HEK293 (cell line): ENCODE measurements around the gene GAA.

Experiments used
- CTCF ChIA-PET: fragments of 350-600 bp; formaldehyde crosslinking; extraction: SDS; loops from one replicate; lab custom pipeline; 2021; ENCODE audit warnings: antibody characterized with exemption; lab: Yijun Ruan, JAX
- POLR2A ChIA-PET: fragments of 300-600 bp; formaldehyde crosslinking; extraction: SDS; loops from one replicate; lab custom pipeline; 2020; ENCODE audit warnings: antibody characterized with exemption, inconsistent platforms; lab: Yijun Ruan, JAX
- H3K27ac ChIP-seq: fragments of 200-500 bp; sonication (Bioruptor generic); 2 replicates; pipeline ENCODE4 v1.5.1; 2014; ENCODE audit warnings: low read depth, low read length, control low read depth, inconsistent platforms; ENCODE audit errors: extremely low read depth
- H3K36me3 ChIP-seq, 2 experiments: fragments of 200-500 bp in 1 of 2; sonication (Bioruptor generic) in 1 of 2; 1 replicate in 1 of 2; 2 replicates in 1 of 2; pipeline ENCODE4 v1.5.1; 2014 to 2017; ENCODE audit warnings: inconsistent platforms in 2 of 2, low read length in 2 of 2; ENCODE audit not compliant: control insufficient read depth in 2 of 2, insufficient read depth in 1 of 2
- H3K4me1 ChIP-seq: fragments of 200-500 bp; sonication (Bioruptor generic); 2 replicates; pipeline ENCODE4 v1.5.1; 2014; ENCODE audit warnings: mild to moderate bottlenecking, low read length, inconsistent platforms; ENCODE audit not compliant: control insufficient read depth, insufficient read depth
- H3K4me3 ChIP-seq: 2 replicates; pipeline ENCODE4 v1.5.1; 2011; ENCODE audit warnings: low read depth, mild to moderate bottlenecking, control low read depth, low read length, moderate library complexity
- H3K9me3 ChIP-seq: fragments of 200-500 bp; sonication (Bioruptor generic); 2 replicates; pipeline ENCODE4 v1.5.1; 2014; ENCODE audit warnings: low read depth, low read length, inconsistent platforms; ENCODE audit not compliant: control insufficient read depth, insufficient read depth
- CTCF ChIP-seq: fragments of 450-650 bp; formaldehyde crosslinking; IDR thresholded peaks from 2 replicates; pipeline ENCODE4 v1.5.1; 2016; ENCODE audit warnings: missing biosample characterization, missing genetic modification characterization
- MZF1 ChIP-seq: fragments of 450-650 bp; formaldehyde crosslinking; IDR thresholded peaks from 2 replicates; pipeline ENCODE4 v1.5.1; 2017; ENCODE audit warnings: missing biosample characterization, missing genetic modification characterization, borderline replicate concordance
- ZBTB8A ChIP-seq: fragments of 450-650 bp; formaldehyde crosslinking; IDR thresholded peaks from 2 replicates; pipeline ENCODE4 v1.5.1; 2016; ENCODE audit warnings: missing biosample characterization, missing genetic modification characterization
- ZIC2 ChIP-seq: fragments of 450-650 bp; formaldehyde crosslinking; IDR thresholded peaks from 2 replicates; pipeline ENCODE4 v1.5.1; 2016; ENCODE audit warnings: missing biosample characterization, missing genetic modification characterization
- ZNF391 ChIP-seq: fragments of 450-650 bp; formaldehyde crosslinking; IDR thresholded peaks from 2 replicates; pipeline ENCODE4 v1.5.1; 2016; ENCODE audit warnings: low read depth, missing biosample characterization, missing genetic modification characterization, borderline replicate concordance
- ZNF404 ChIP-seq: fragments of 450-650 bp; formaldehyde crosslinking; IDR thresholded peaks from 2 replicates; pipeline ENCODE4 v1.5.1; 2017; ENCODE audit warnings: missing biosample characterization, missing genetic modification characterization
- ZNF623 ChIP-seq: fragments of 450-650 bp; formaldehyde crosslinking; IDR thresholded peaks from 2 replicates; pipeline ENCODE4 v1.5.1; 2016; ENCODE audit warnings: missing biosample characterization, missing genetic modification characterization
- ZSCAN30 ChIP-seq: fragments of 450-650 bp; IDR thresholded peaks from 2 replicates; pipeline ENCODE4 v1.5.1; 2018; ENCODE audit warnings: missing biosample characterization, mild to moderate bottlenecking, missing genetic modification characterization, moderate library complexity
- TF ChIP-seq, protein P1 (sequence below): fragments of 450-650 bp; formaldehyde crosslinking; IDR thresholded peaks from 2 replicates; pipeline ENCODE4 v1.5.1; 2016; ENCODE audit warnings: missing biosample characterization, missing genetic modification characterization

Gene GAA

DNA sequence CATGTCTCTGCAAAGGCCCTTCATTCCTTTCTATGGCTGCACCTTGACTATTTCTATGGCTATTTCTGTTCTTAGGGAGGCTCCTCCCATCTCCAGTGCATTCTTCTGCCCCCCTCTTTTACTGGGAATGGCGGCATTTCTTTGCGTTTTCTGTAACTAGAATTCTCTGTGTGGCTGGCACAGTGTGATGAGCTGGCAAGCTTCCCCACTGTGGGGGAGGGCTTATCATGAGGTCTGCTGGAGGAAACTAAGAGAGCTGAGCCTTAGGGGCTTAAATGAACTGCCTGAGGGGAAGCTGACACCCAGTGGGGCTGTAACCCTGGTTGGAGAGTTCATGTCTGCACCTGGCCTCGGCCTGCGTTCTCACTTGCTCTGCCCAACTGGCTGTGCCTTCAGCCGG lies 67.0 kb downstream of the GAA start:
- Histone ChIP-seq H3K9me3 (no peaks in the 10 kb centered on the region), H3K4me3 (no peak overlapping the region), H3K27ac (no peak overlapping the region), H3K4me1 (no peaks in the 10 kb centered on the region), H3K36me3 (no peaks in the 10 kb centered on the region)
- TF ChIP-seq ZBTB8A (tag by site-specific recombination) (no peak), MZF1 (no peak), ZNF404 (tag by site-specific recombination) (no peak), ZNF391 (tag by site-specific recombination) (no peak), CTCF (tag by site-specific recombination) (no peak), ZSCAN30 (tag by site-specific recombination) (no peak)
- POLR2A ChIA-PET = no interaction called here
- CTCF ChIA-PET = interaction anchor here (0.6 to 2.0 kb wide), 2 partner anchors 28 to 647 kb away, joined by 3 to 5 read pairs; no protein-coding TSS in a partner anchor

DNA sequence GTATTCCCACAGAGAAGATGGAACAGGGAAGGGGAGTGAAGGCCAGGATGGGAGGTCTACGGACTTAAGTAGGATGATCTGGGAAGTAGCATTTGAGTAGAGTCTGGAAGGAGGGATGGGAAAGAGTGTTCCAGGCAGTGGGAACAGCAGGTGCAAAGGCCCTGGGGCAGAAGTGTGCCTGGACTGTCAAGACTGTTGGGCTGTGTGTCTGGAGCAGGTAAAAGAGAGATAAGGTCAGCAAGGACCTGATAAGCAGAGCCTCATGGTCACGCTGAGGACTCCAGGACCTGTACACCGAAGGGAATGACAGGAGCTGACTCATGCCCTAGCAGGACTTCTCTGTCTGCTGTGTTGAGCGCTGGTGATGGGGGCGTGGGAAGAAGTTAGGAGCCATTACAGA lies 67.7 kb downstream of the GAA start:
- Histone ChIP-seq H3K27ac (no peak overlapping the region), H3K4me1 (no peaks in the 10 kb centered on the region), H3K4me3 (no peak overlapping the region), H3K36me3 (no peaks in the 10 kb centered on the region), H3K9me3 (no peaks in the 10 kb centered on the region)
- ChIA-PET POLR2A (no interaction called here), CTCF (interaction anchor here (0.6 to 2.0 kb wide), 2 partner anchors 26 to 28 kb away, joined by 3 to 5 read pairs; no protein-coding TSS in a partner anchor)
- TF ChIP-seq ZIC2 (tag by site-specific recombination) (peak; percentile 39), ZNF623 (peak; percentile 97)
- TF ChIP-seq, protein P1, sequence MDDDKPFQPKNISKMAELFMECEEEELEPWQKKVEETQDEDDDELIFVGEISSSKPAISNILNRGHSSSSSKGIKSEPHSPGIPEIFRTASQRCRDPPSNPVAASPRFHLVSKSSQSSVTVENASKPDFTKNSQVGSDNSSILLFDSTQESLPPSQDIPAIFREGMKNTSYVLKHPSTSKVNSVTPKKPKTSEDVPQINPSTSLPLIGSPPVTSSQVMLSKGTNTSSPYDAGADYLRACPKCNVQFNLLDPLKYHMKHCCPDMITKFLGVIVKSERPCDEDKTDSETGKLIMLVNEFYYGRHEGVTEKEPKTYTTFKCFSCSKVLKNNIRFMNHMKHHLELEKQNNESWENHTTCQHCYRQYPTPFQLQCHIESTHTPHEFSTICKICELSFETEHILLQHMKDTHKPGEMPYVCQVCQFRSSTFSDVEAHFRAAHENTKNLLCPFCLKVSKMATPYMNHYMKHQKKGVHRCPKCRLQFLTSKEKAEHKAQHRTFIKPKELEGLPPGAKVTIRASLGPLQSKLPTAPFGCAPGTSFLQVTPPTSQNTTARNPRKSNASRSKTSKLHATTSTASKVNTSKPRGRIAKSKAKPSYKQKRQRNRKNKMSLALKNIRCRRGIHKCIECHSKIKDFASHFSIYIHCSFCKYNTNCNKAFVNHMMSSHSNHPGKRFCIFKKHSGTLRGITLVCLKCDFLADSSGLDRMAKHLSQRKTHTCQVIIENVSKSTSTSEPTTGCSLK (tag by site-specific recombination) = no peak
